CD14-positive monocyte (primary cell): ENCODE results near the gene NLRC4. TPM values are rescaled to one million over a fixed set of nuclear protein-coding genes. Genes with fewer than 3 reads are reported as not detected.
"Not testable (repeated sequence)": the region's sequence is repeated elsewhere in the genome, so short reads cannot be mapped to it uniquely, and the experiment has no call there.

Source experiments
- DNase-seq, 3 donors: peaks; one replicate each; pipeline ENCODE4 v3.0.0-alpha.2; 2011 to 2022
- H2AFZ ChIP-seq: 2 replicates; pipeline ENCODE4 v1.6.0; 2012; ENCODE audit warnings: mild to moderate bottlenecking, low read depth, low read length, inconsistent platforms; ENCODE audit not compliant: insufficient read depth, poor library complexity, severe bottlenecking
- H3K27ac ChIP-seq, 2 donors: 1 replicate in 1 of 2; 2 replicates in 1 of 2; pipeline ENCODE4 v1.5.1; 2012 to 2013; ENCODE audit warnings: low read length in 2 of 2, control low read depth in 1 of 2, inconsistent platforms in 1 of 2, low read depth in 1 of 2, mild to moderate bottlenecking in 1 of 2
- H3K27me3 ChIP-seq, 2 donors: one replicate each; pipeline versions ENCODE4 v1.6.0 to v1.6.1; 2011 to 2013; ENCODE audit warnings: low read length in 2 of 2; ENCODE audit not compliant: control insufficient read depth in 2 of 2, insufficient read depth in 2 of 2
- H3K36me3 ChIP-seq, 2 donors: replicated peaks in 1 of 2; 1 replicate in 1 of 2; 2 replicates in 1 of 2; pipeline versions ENCODE4 v1.5.1 to v1.6.1; 2012 to 2013; ENCODE audit warnings: low read length in 2 of 2, control low read depth in 1 of 2, inconsistent platforms in 1 of 2, mild to moderate bottlenecking in 1 of 2; ENCODE audit not compliant: insufficient read depth in 2 of 2, control insufficient read depth in 1 of 2
- H3K4me1 ChIP-seq, 2 donors: 1 replicate in 1 of 2; 2 replicates in 1 of 2; pipeline versions ENCODE4 v1.5.1 to v1.6.1; 2012 to 2013; ENCODE audit warnings: low read length in 2 of 2, control low read depth in 1 of 2, inconsistent platforms in 1 of 2, mild to moderate bottlenecking in 1 of 2, moderate library complexity in 1 of 2; ENCODE audit not compliant: insufficient read depth in 2 of 2, control insufficient read depth in 1 of 2
- H3K4me2 ChIP-seq: replicated peaks from 2 replicates; pipeline ENCODE3; 2012; ENCODE audit warnings: low read length, moderate library complexity, mild to moderate bottlenecking; ENCODE audit not compliant: poor library complexity, severe bottlenecking; ENCODE audit errors: extremely low read depth
- H3K4me3 ChIP-seq, 3 experiments: fragments of 200-600 bp in 1 of 3; sonication (generic) in 1 of 3; replicated peaks in 1 of 3; 1 replicate in 2 of 3; 2 replicates in 1 of 3; pipeline ENCODE4 v1.5.1; 2011 to 2013; ENCODE audit warnings: low read length in 3 of 3, mild to moderate bottlenecking in 3 of 3, control low read depth in 2 of 3, low read depth in 2 of 3, inconsistent platforms in 1 of 3, moderate library complexity in 1 of 3
- H3K79me2 ChIP-seq: 2 replicates; pipeline ENCODE4 v1.6.0; 2012; ENCODE audit warnings: mild to moderate bottlenecking, control low read depth, inconsistent platforms, low read length, moderate library complexity; ENCODE audit not compliant: insufficient read depth
- H3K9ac ChIP-seq: 2 replicates; pipeline ENCODE4 v1.6.0; 2017; ENCODE audit warnings: low read length, mild to moderate bottlenecking; ENCODE audit not compliant: insufficient read depth, poor library complexity, severe bottlenecking
- H3K9me3 ChIP-seq, 2 donors: replicated peaks in 1 of 2; 1 replicate in 1 of 2; 2 replicates in 1 of 2; pipeline versions ENCODE4 v1.5.1 to v1.6.1; 2012 to 2013; ENCODE audit warnings: low read length in 2 of 2, control low read depth in 1 of 2; ENCODE audit not compliant: control insufficient read depth in 1 of 2, insufficient read depth in 1 of 2
- H4K20me1 ChIP-seq: 2 replicates; pipeline ENCODE4 v1.6.0; 2012; ENCODE audit warnings: mild to moderate bottlenecking, low read length, control low read depth, moderate library complexity; ENCODE audit not compliant: insufficient read depth
- H3K27ac Mint-ChIP-seq, 7 donors: one replicate each; pipeline ENCODE4 v1.8.0; 2020; ENCODE audit warnings: mild to moderate bottlenecking in 7 of 7, mixed read lengths in 7 of 7, moderate library complexity in 6 of 7, inconsistent platforms in 2 of 7
- H3K27me3 Mint-ChIP-seq, 3 donors: one replicate each; pipeline ENCODE4 v1.8.0; 2021 to 2022; ENCODE audit warnings: low read depth in 3 of 3, mild to moderate bottlenecking in 3 of 3, mixed read lengths in 3 of 3, moderate library complexity in 3 of 3, inconsistent platforms in 1 of 3
- H3K36me3 Mint-ChIP-seq, 2 donors: one replicate each; pipeline ENCODE4 v1.8.0; 2020; ENCODE audit warnings: mixed read lengths in 2 of 2, inconsistent platforms in 1 of 2, mild to moderate bottlenecking in 1 of 2
- H3K4me1 Mint-ChIP-seq: one replicate; pipeline ENCODE4 v1.8.0; 2020; ENCODE audit warnings: mild to moderate bottlenecking, mixed read lengths
- H3K4me3 Mint-ChIP-seq, 2 donors: one replicate each; pipeline ENCODE4 v1.8.0; 2020; ENCODE audit warnings: mild to moderate bottlenecking in 2 of 2, mixed read lengths in 2 of 2, moderate library complexity in 1 of 2
- H3K9me3 Mint-ChIP-seq, 7 donors: one replicate each; pipeline ENCODE4 v1.8.0; 2020 to 2022; ENCODE audit warnings: mixed read lengths in 7 of 7, mild to moderate bottlenecking in 6 of 7, moderate library complexity in 6 of 7, inconsistent platforms in 2 of 7
- WGBS: methylation state at CpG from one replicate; pipeline ENCODE4 v1.1.5; 2013; ENCODE audit warnings: missing lambda C conversion rate; ENCODE audit not compliant: insufficient coverage; 5-methylcytosine and 5-hydroxymethylcytosine counted together
- intact Hi-C, 2 donors: fragments of 100-400 bp; cut with micrococcal nuclease; formaldehyde crosslinking; loops; one replicate each; pipeline versions ENCODE4 v1.15.0 to v1.15.1; 2023
- polyA plus RNA-seq, 3 donors: library from polyadenylated mRNA; depleted of rRNA in 1 of 3; unstranded in 2 of 3; stranded (reverse) in 1 of 3; fragments of 300-500 nt in 2 of 3; fragments of >200 nt in 1 of 3; fragmentation: Illumina TruSeq in 2 of 3; gene quantifications; 1 replicate in 2 of 3; 2 replicates in 1 of 3; pipeline ENCODE4 v1.2.3, GENCODE V29; 2012 to 2021
- TF ChIP-seq, protein P1 (sequence below): fragments of 200-600 bp; IDR thresholded peaks from one replicate; pipeline ENCODE4 v1.8.0; 2022; ENCODE audit warnings: antibody characterized with exemption, mild to moderate bottlenecking

NLRC4 gene
- polyA plus RNA-seq, 3 donors, result 18.8 to 38.3 (median 27.3) TPM

DNA sequence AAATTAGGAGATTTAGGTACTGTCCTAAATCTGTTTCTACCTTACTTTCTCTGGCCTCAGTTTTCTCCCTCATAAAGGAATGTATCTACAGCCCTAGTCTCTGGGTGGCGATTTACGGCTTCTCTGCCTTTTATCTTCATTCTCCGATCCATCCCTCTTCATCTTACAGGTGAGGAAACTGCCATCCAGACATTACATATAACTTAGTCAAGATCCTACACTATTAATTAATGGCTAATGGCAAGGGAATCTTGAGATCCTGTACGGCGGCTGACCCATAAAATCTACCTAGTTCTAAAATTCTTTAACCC, 12.6 kb upstream of the NLRC4 start:
- Mint-ChIP-seq H3K4me1 (peaks cover 22% of the 10 kb centered on the region), H3K36me3 (peaks cover 10 to 21% of the 10 kb centered on the region in 2 donors), H3K27ac (peak overlapping the region; percentile 96 to 98 (median 97)), H3K9me3 (peaks cover 0 to 3% (median 0%) of the 10 kb centered on the region in 7 donors), H3K27me3 (peaks cover 0 to 5% (median 0%) of the 10 kb centered on the region in 3 donors), H3K4me3 (peak overlapping the region; percentile 88 to 93)
- peak overlapping the region; percentile 65 to 86 (median 82) for H3K4me3 ChIP-seq
- H3K9ac ChIP-seq, result peak overlapping the region; percentile 98
- H3K27me3 ChIP-seq, result no peaks in the 10 kb centered on the region
- H3K9me3 ChIP-seq, result no peaks in the 10 kb centered on the region
- H3K79me2 ChIP-seq, result peaks cover 51% of the 10 kb centered on the region
- TF ChIP-seq, protein P1, sequence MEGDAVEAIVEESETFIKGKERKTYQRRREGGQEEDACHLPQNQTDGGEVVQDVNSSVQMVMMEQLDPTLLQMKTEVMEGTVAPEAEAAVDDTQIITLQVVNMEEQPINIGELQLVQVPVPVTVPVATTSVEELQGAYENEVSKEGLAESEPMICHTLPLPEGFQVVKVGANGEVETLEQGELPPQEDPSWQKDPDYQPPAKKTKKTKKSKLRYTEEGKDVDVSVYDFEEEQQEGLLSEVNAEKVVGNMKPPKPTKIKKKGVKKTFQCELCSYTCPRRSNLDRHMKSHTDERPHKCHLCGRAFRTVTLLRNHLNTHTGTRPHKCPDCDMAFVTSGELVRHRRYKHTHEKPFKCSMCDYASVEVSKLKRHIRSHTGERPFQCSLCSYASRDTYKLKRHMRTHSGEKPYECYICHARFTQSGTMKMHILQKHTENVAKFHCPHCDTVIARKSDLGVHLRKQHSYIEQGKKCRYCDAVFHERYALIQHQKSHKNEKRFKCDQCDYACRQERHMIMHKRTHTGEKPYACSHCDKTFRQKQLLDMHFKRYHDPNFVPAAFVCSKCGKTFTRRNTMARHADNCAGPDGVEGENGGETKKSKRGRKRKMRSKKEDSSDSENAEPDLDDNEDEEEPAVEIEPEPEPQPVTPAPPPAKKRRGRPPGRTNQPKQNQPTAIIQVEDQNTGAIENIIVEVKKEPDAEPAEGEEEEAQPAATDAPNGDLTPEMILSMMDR, result no peak
- no peak for DNase-seq
- peak overlapping the region; percentile 70 to 98 for H3K27ac ChIP-seq
- intact Hi-C loops, result no loop called here
- peak overlapping the region; percentile 90 for H2AFZ ChIP-seq
- H3K4me2 ChIP-seq, result peak overlapping the region; percentile 82
- 82% methylated on average over 3 of the region's 5 CpGs for WGBS
- peaks cover 13 to 25% of the 10 kb centered on the region in 2 donors for H3K4me1 ChIP-seq
- peaks cover 11% of the 10 kb centered on the region for H4K20me1 ChIP-seq
- peaks cover 4 to 18% of the 10 kb centered on the region in 2 donors for H3K36me3 ChIP-seq

DNA sequence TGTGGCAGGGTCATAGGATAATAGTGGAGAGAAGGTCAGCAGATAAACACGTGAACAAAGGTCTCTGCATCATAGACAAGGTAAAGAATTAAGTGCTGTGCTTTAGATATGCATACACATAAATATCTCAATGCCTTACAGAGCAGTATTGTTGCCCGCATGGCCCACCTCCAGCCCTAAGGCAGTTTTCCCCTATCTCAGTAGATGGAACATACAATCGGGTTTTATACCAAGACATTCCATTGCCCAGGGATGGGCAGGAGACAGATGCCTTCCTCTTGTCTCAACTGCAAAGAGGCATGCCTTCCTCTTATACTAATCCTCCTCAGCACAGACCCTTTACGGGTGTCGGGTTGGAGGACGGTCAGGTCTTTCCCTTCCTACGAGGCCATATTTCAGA, 11.1 kb upstream of the NLRC4 start:
- H3K4me3 Mint-ChIP-seq, H3K9me3 Mint-ChIP-seq, H3K9me3 ChIP-seq, DNase-seq, H3K27ac ChIP-seq, H3K9ac ChIP-seq, H3K4me3 ChIP-seq, intact Hi-C loops, H3K4me2 ChIP-seq, H3K36me3 ChIP-seq, H4K20me1 ChIP-seq, H2AFZ ChIP-seq, H3K27me3 Mint-ChIP-seq, H3K36me3 Mint-ChIP-seq, H3K27me3 ChIP-seq: not testable (repeated sequence)
- Mint-ChIP-seq H3K27ac (peak overlapping the region in 1 of 7 donors; percentile 27), H3K4me1 (peaks cover 25% of the 10 kb centered on the region)
- peaks cover 35% of the 10 kb centered on the region for H3K79me2 ChIP-seq
- WGBS, result no CpG with 5 or more reads among the region's 7 CpGs
- peaks cover 13 to 25% of the 10 kb centered on the region in 2 donors for H3K4me1 ChIP-seq
